Small intestine (tissue), 7 donors: ENCODE results near the gene CDT1. TPM values are rescaled to one million over a fixed set of nuclear protein-coding genes. Genes with fewer than 3 reads are reported as not detected.
"Not testable (repeated sequence)": the region's sequence is repeated elsewhere in the genome, so short reads cannot be mapped to it uniquely, and the experiment has no call there.

Source experiments
- DNase-seq, 2 donors: peaks; one replicate each; pipeline versions ENCODE4 v3.0.0 to v3.0.0-alpha.2; 2013
- FAIRE-seq: peaks from 2 replicates; lab custom pipeline; 2012; peaks lifted over from hg19 to GRCh38; lab: Jason Lieb, UNC
- H3K27ac ChIP-seq, 3 donors: one replicate each; pipeline ENCODE4 v1.5.1; 2013; ENCODE audit warnings: low read length in 2 of 3, mild to moderate bottlenecking in 2 of 3, control low read depth in 1 of 3, inconsistent platforms in 1 of 3, low read depth in 1 of 3, moderate library complexity in 1 of 3
- H3K27me3 ChIP-seq, 3 donors: one replicate each; pipeline ENCODE4 v1.6.1; 2013; ENCODE audit warnings: low read length in 3 of 3, inconsistent platforms in 1 of 3; ENCODE audit not compliant: control insufficient read depth in 3 of 3, insufficient read depth in 3 of 3
- H3K36me3 ChIP-seq, 3 donors: one replicate each; pipeline ENCODE4 v1.6.1; 2013; ENCODE audit warnings: low read length in 3 of 3, inconsistent platforms in 1 of 3, low read depth in 1 of 3, mild to moderate bottlenecking in 1 of 3, moderate library complexity in 1 of 3; ENCODE audit not compliant: control insufficient read depth in 3 of 3, insufficient read depth in 2 of 3
- H3K4me1 ChIP-seq, 3 donors: one replicate each; pipeline ENCODE4 v1.6.1; 2013; ENCODE audit warnings: low read length in 2 of 3, inconsistent platforms in 1 of 3, low read depth in 1 of 3, mild to moderate bottlenecking in 1 of 3, moderate library complexity in 1 of 3; ENCODE audit not compliant: control insufficient read depth in 3 of 3, insufficient read depth in 2 of 3
- H3K4me3 ChIP-seq, 3 donors: one replicate each; pipeline ENCODE4 v1.5.1; 2013; ENCODE audit warnings: low read length in 3 of 3, control low read depth in 1 of 3, inconsistent platforms in 1 of 3, low read depth in 1 of 3, mild to moderate bottlenecking in 1 of 3, moderate library complexity in 1 of 3
- H3K9me3 ChIP-seq, 2 donors: one replicate each; pipeline ENCODE4 v1.6.1; 2013; ENCODE audit warnings: low read depth in 1 of 2, low read length in 1 of 2; ENCODE audit not compliant: control insufficient read depth in 2 of 2, insufficient read depth in 1 of 2
- WGBS, 3 donors: extraction: QIAGEN DNeasy Blood & Tissue Kit; methylation state at CpG; one replicate each; pipeline ENCODE4 v1.1.7; 2013; 5-methylcytosine and 5-hydroxymethylcytosine counted together
- polyA plus RNA-seq, 4 donors: library from polyadenylated mRNA; stranded (reverse) in 3 of 4; unstranded in 1 of 4; fragments of 200-250 nt in 3 of 4; fragments of 120-200 nt in 1 of 4; gene quantifications; one replicate each; pipeline versions ENCODE4 v1.2.1 to v1.2.3, GENCODE V29; 2013
- donor health status: healthy with polysubstance abuse.
- donor health status: control.
- donor health status: control.
- donor health status: Bipolar disorder and iron deficiency.
- donor health status: healthy.

The CDT1 gene
- polyA plus RNA-seq, 4 donors, result 1.1 to 16.7 (median 9.0) TPM

GRCh38 chr16:88771294-88771772 is 32.3 kb upstream of the CDT1 start:
- H3K4me3 ChIP-seq, result peak overlapping the region in 1 of 3 donors; percentile 39
- 71 to 84% (median 76%) methylated on average over 11 to 19 of the region's 19 CpGs for WGBS, 3 donors
- peaks cover 5 to 62% (median 12%) of the 10 kb centered on the region in 3 donors for H3K4me1 ChIP-seq
- peak overlapping the region in 2 of 3 donors; percentile 59 to 86 for H3K27ac ChIP-seq
- DNase-seq, result no peak
- H3K27me3 ChIP-seq, result no peaks in the 10 kb centered on the region
- peaks cover 0 to 30% (median 0%) of the 10 kb centered on the region in 3 donors for H3K36me3 ChIP-seq
- no peak for FAIRE-seq
- H3K9me3 ChIP-seq, result no peaks in the 10 kb centered on the region

- 93 to 99% (median 96%) methylated on average over 11 to 17 of the region's 23 CpGs for WGBS, 3 donors
- not testable (repeated sequence) for H3K27ac ChIP-seq, H3K27me3 ChIP-seq, H3K4me3 ChIP-seq, H3K9me3 ChIP-seq, DNase-seq, FAIRE-seq
- Histone ChIP-seq H3K36me3 (peaks cover 0 to 32% (median 0%) of the 10 kb centered on the region in 3 donors), H3K4me1 (peaks cover 5 to 62% (median 12%) of the 10 kb centered on the region in 3 donors)
These were observed 31.8 kb upstream of the CDT1 start for GRCh38 chr16:88771781-88772180.

- 58 to 79% (median 73%) methylated on average over 23 to 29 of the region's 29 CpGs for WGBS, 3 donors
- peaks cover 5 to 58% (median 12%) of the 10 kb centered on the region in 3 donors for H3K4me1 ChIP-seq
- FAIRE-seq (no peak), DNase-seq (no peak)
- peaks cover 0 to 41% (median 0%) of the 10 kb centered on the region in 3 donors for H3K36me3 ChIP-seq
- no peak overlapping the region for H3K4me3 ChIP-seq
- H3K9me3 ChIP-seq, result no peaks in the 10 kb centered on the region
- H3K27ac ChIP-seq, result peak overlapping the region in 1 of 3 donors; percentile 48
- no peaks in the 10 kb centered on the region for H3K27me3 ChIP-seq
These were observed 30.4 kb upstream of the CDT1 start for GRCh38 chr16:88772871-88773811.

- Histone ChIP-seq H3K4me1 (peaks cover 5 to 51% (median 12%) of the 10 kb centered on the region in 3 donors), H3K36me3 (peaks cover 0 to 40% (median 0%) of the 10 kb centered on the region in 3 donors), H3K27me3 (no peaks in the 10 kb centered on the region), H3K9me3 (no peaks in the 10 kb centered on the region), H3K27ac (peak overlapping the region in 1 of 3 donors; percentile 56), H3K4me3 (no peak overlapping the region)
- FAIRE-seq (no peak), DNase-seq (peak in 1 of 2 donors; percentile 92)
- WGBS, 3 donors, result 67 to 74% (median 73%) methylated on average over 11 to 12 of the region's 12 CpGs
These were observed 29.7 kb upstream of the CDT1 start for GRCh38 chr16:88773812-88774291.

GRCh38 chr16:88774544-88775393 is 28.8 kb upstream of the CDT1 start:
- H3K27ac ChIP-seq, result peak overlapping the region in 1 of 3 donors; percentile 56
- DNase-seq, result no peak
- WGBS, 3 donors, result 92 to 95% (median 94%) methylated on average over 32 of the region's 32 CpGs

GRCh38 chr16:88775825-88776224 is 27.8 kb upstream of the CDT1 start:
- no peaks in the 10 kb centered on the region for H3K27me3 ChIP-seq
- FAIRE-seq (no peak), DNase-seq (no peak)
- H3K4me1 ChIP-seq, result peaks cover 3 to 48% (median 15%) of the 10 kb centered on the region in 3 donors
- no peak overlapping the region for H3K4me3 ChIP-seq
- no peak overlapping the region for H3K27ac ChIP-seq
- H3K36me3 ChIP-seq, result peaks cover 0 to 41% (median 0%) of the 10 kb centered on the region in 3 donors
- 88 to 91% (median 90%) methylated on average over 18 of the region's 18 CpGs for WGBS, 3 donors
- no peaks in the 10 kb centered on the region for H3K9me3 ChIP-seq

More at GRCh38 chr16:88774544-88775393, 28.8 kb upstream of the CDT1 start:
- no peaks in the 10 kb centered on the region for H3K9me3 ChIP-seq
- no peak for FAIRE-seq
- peaks cover 0 to 39% (median 0%) of the 10 kb centered on the region in 3 donors for H3K36me3 ChIP-seq
- peaks cover 5 to 48% (median 15%) of the 10 kb centered on the region in 3 donors for H3K4me1 ChIP-seq
- no peaks in the 10 kb centered on the region for H3K27me3 ChIP-seq
- no peak overlapping the region for H3K4me3 ChIP-seq

- no peaks in the 10 kb centered on the region for H3K27me3 ChIP-seq
- H3K9me3 ChIP-seq, result no peaks in the 10 kb centered on the region
- no peak for DNase-seq
- H3K4me1 ChIP-seq, result peaks cover 3 to 54% (median 14%) of the 10 kb centered on the region in 3 donors
- H3K27ac ChIP-seq, result no peak overlapping the region
- FAIRE-seq, result no peak
- peaks cover 0 to 50% (median 0%) of the 10 kb centered on the region in 3 donors for H3K36me3 ChIP-seq
- H3K4me3 ChIP-seq, result no peak overlapping the region
- WGBS, 3 donors, result 86 to 87% (median 87%) methylated on average over 34 of the region's 34 CpGs
These were observed 25.9 kb upstream of the CDT1 start for GRCh38 chr16:88777471-88778270.
